ENCODE data around the gene ZNF358.

The ZNF358 gene

GRCh38 chr19:7552781-7553180 is 36.9 kb downstream of the ZNF358 start:
- peaks cover 4% of the 10 kb centered on the region; the same call in 1 of the 2 replicates for H3K36me3 ChIP-seq (ENCODE audit: insufficient read depth, low read length)

GRCh38 chr19:7554565-7554964 is 38.7 kb downstream of the ZNF358 start:
- no peak overlapping the region for H3K27ac ChIP-seq (ENCODE audit: low read depth, low read length)
- no peaks in the 10 kb centered on the region for H3K27me3 ChIP-seq (ENCODE audit: insufficient read depth, low read length)
- H3K36me3 ChIP-seq (ENCODE audit: insufficient read depth, low read length), result peaks cover 4% of the 10 kb centered on the region; the same call in 1 of the 2 replicates
- no peak overlapping the region for H2AFZ ChIP-seq (ENCODE audit: low read length, unreplicated experiment)
- no peaks in the 10 kb centered on the region for H3K79me2 ChIP-seq (ENCODE audit: control insufficient read depth, insufficient read depth, low read length, unreplicated experiment)
- no peaks in the 10 kb centered on the region for H3K4me1 ChIP-seq (ENCODE audit: control insufficient read depth, insufficient read depth, low read length, unreplicated experiment)
- H3K4me3 ChIP-seq (ENCODE audit: low read depth, low read length), result no peak overlapping the region

More at GRCh38 chr19:7552781-7553180, 36.9 kb downstream of the ZNF358 start:
- Histone ChIP-seq H3K79me2 (ENCODE audit: control insufficient read depth, insufficient read depth, low read length, unreplicated experiment) (no peaks in the 10 kb centered on the region), H2AFZ (ENCODE audit: low read length, unreplicated experiment) (no peak overlapping the region), H3K4me3 (ENCODE audit: low read depth, low read length) (no peak overlapping the region), H3K4me1 (ENCODE audit: control insufficient read depth, insufficient read depth, low read length, unreplicated experiment) (no peaks in the 10 kb centered on the region), H3K27me3 (ENCODE audit: insufficient read depth, low read length) (no peaks in the 10 kb centered on the region), H3K27ac (ENCODE audit: low read depth, low read length) (no peak overlapping the region)

- Histone ChIP-seq H3K79me2 (ENCODE audit: control insufficient read depth, insufficient read depth, low read length, unreplicated experiment) (no peaks in the 10 kb centered on the region), H3K4me1 (ENCODE audit: control insufficient read depth, insufficient read depth, low read length, unreplicated experiment) (no peaks in the 10 kb centered on the region), H3K27me3 (ENCODE audit: insufficient read depth, low read length) (no peaks in the 10 kb centered on the region), H3K27ac (ENCODE audit: low read depth, low read length) (no peak overlapping the region), H3K4me3 (ENCODE audit: low read depth, low read length) (no peak overlapping the region), H2AFZ (ENCODE audit: low read length, unreplicated experiment) (no peak overlapping the region), H3K36me3 (ENCODE audit: insufficient read depth, low read length) (peaks cover 4% of the 10 kb centered on the region; the same call in 1 of the 2 replicates)
Observed at GRCh38 chr19:7554990-7555864, 39.3 kb downstream of the ZNF358 start.

- Histone ChIP-seq H2AFZ (ENCODE audit: low read length, unreplicated experiment) (no peak overlapping the region), H3K27ac (ENCODE audit: low read depth, low read length) (no peak overlapping the region), H3K4me1 (ENCODE audit: control insufficient read depth, insufficient read depth, low read length, unreplicated experiment) (no peaks in the 10 kb centered on the region), H3K79me2 (ENCODE audit: control insufficient read depth, insufficient read depth, low read length, unreplicated experiment) (no peaks in the 10 kb centered on the region), H3K27me3 (ENCODE audit: insufficient read depth, low read length) (no peaks in the 10 kb centered on the region), H3K36me3 (ENCODE audit: insufficient read depth, low read length) (no peaks in the 10 kb centered on the region; the same call in 1 of the 2 replicates), H3K4me3 (ENCODE audit: low read depth, low read length) (no peak overlapping the region)
Observed at GRCh38 chr19:7556696-7557315, 40.9 kb downstream of the ZNF358 start.

- Histone ChIP-seq H3K4me1 (ENCODE audit: control insufficient read depth, insufficient read depth, low read length, unreplicated experiment) (no peaks in the 10 kb centered on the region), H3K36me3 (ENCODE audit: insufficient read depth, low read length) (no peaks in the 10 kb centered on the region; the same call in 1 of the 2 replicates)
Observed at GRCh38 chr19:7558667-7559066, 42.8 kb downstream of the ZNF358 start.

DNA sequence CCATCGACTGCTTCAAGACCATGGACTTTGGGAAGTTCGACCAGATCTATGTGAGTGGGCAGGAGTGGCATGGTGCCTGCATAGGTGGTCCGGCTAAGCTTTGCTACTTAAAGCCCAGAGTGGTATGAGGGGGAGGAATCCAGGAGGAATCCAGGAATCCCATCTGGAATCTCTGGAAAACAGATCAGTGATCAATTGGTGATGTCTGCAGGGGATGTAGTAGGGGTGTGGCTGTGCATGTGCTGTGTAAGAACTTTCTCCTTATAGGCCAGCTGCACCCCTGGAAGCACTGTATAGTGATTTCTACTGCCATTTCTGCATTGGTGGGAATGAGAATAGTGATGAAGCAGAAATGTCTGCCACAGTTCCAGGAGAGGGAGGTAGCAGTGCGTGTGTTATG is 43.2 kb downstream of the ZNF358 start:
- no peak overlapping the region for H2AFZ ChIP-seq (ENCODE audit: low read length, unreplicated experiment)
- no peaks in the 10 kb centered on the region for H3K4me1 ChIP-seq (ENCODE audit: control insufficient read depth, insufficient read depth, low read length, unreplicated experiment)
- no peak overlapping the region for H3K4me3 ChIP-seq (ENCODE audit: low read depth, low read length)
- no peaks in the 10 kb centered on the region for H3K27me3 ChIP-seq (ENCODE audit: insufficient read depth, low read length)
- no peaks in the 10 kb centered on the region for H3K79me2 ChIP-seq (ENCODE audit: control insufficient read depth, insufficient read depth, low read length, unreplicated experiment)
- H3K36me3 ChIP-seq (ENCODE audit: insufficient read depth, low read length), result no peaks in the 10 kb centered on the region; the same call in 1 of the 2 replicates
- no peak overlapping the region for H3K27ac ChIP-seq (ENCODE audit: low read depth, low read length)

More at GRCh38 chr19:7558667-7559066, 42.8 kb downstream of the ZNF358 start:
- Histone ChIP-seq H3K79me2 (ENCODE audit: control insufficient read depth, insufficient read depth, low read length, unreplicated experiment) (no peaks in the 10 kb centered on the region), H2AFZ (ENCODE audit: low read length, unreplicated experiment) (no peak overlapping the region), H3K27me3 (ENCODE audit: insufficient read depth, low read length) (no peaks in the 10 kb centered on the region), H3K4me3 (ENCODE audit: low read depth, low read length) (no peak overlapping the region), H3K27ac (ENCODE audit: low read depth, low read length) (no peak overlapping the region)

DNA sequence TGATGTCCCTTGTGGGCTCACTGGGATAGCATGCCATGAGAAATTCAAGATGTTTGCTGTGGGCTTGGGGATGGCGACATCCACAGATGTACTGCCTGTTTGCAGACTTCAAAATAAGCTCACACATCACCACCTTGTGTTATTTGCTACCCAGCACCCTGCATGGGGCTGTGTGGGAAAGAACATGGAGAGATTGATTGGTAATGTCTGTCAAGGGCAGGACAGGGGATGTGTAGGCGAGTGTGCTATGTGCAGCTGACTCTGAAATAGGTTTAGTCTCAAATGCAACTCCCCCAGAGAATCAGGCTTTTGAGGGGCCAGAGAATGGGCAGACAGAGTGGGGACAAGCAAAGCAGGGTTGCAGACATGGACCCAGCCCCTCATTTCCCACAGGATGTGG is 44.4 kb downstream of the ZNF358 start:
- no peak overlapping the region for H2AFZ ChIP-seq (ENCODE audit: low read length, unreplicated experiment)
- H3K36me3 ChIP-seq (ENCODE audit: insufficient read depth, low read length), result no peaks in the 10 kb centered on the region; the same call in 1 of the 2 replicates
- H3K4me3 ChIP-seq (ENCODE audit: low read depth, low read length), result no peak overlapping the region
- no peaks in the 10 kb centered on the region for H3K79me2 ChIP-seq (ENCODE audit: control insufficient read depth, insufficient read depth, low read length, unreplicated experiment)
- H3K27ac ChIP-seq (ENCODE audit: low read depth, low read length), result no peak overlapping the region
- no peaks in the 10 kb centered on the region for H3K27me3 ChIP-seq (ENCODE audit: insufficient read depth, low read length)
- no peaks in the 10 kb centered on the region for H3K4me1 ChIP-seq (ENCODE audit: control insufficient read depth, insufficient read depth, low read length, unreplicated experiment)

DNA sequence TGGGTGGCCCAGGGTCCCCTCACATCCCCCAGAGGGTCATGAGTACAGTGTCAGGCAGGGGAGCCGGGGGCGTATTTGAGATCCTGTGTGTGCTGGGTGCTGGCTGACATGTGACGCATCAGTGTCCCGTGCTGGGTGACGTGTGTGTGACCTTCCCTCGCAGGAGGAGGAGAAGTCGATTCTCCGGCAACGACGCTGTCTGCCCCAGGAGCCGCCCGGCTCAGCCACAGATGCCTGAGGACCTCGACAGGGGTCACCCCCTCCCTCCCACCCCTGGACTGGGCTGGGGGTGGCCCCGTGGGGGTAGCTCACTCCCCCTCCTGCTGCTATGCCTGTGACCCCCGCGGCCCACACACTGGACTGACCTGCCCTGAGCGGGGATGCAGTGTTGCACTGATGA is 45.4 kb downstream of the ZNF358 start:
- H2AFZ ChIP-seq (ENCODE audit: low read length, unreplicated experiment), result no peak overlapping the region
- no peaks in the 10 kb centered on the region for H3K79me2 ChIP-seq (ENCODE audit: control insufficient read depth, insufficient read depth, low read length, unreplicated experiment)
- H3K27me3 ChIP-seq (ENCODE audit: insufficient read depth, low read length), result no peaks in the 10 kb centered on the region
- no peaks in the 10 kb centered on the region; the same call in 1 of the 2 replicates for H3K36me3 ChIP-seq (ENCODE audit: insufficient read depth, low read length)
- H3K27ac ChIP-seq (ENCODE audit: low read depth, low read length), result no peak overlapping the region
- H3K4me3 ChIP-seq (ENCODE audit: low read depth, low read length), result no peak overlapping the region
- H3K4me1 ChIP-seq (ENCODE audit: control insufficient read depth, insufficient read depth, low read length, unreplicated experiment), result no peaks in the 10 kb centered on the region

GRCh38 chr19:7562646-7563393 is 46.9 kb downstream of the ZNF358 start:
- Histone ChIP-seq H3K79me2 (ENCODE audit: control insufficient read depth, insufficient read depth, low read length, unreplicated experiment) (no peaks in the 10 kb centered on the region), H2AFZ (ENCODE audit: low read length, unreplicated experiment) (no peak overlapping the region), H3K27ac (ENCODE audit: low read depth, low read length) (no peak overlapping the region), H3K4me3 (ENCODE audit: low read depth, low read length) (no peak overlapping the region), H3K36me3 (ENCODE audit: insufficient read depth, low read length) (no peaks in the 10 kb centered on the region; the same call in 1 of the 2 replicates), H3K4me1 (ENCODE audit: control insufficient read depth, insufficient read depth, low read length, unreplicated experiment) (no peaks in the 10 kb centered on the region), H3K27me3 (ENCODE audit: insufficient read depth, low read length) (no peaks in the 10 kb centered on the region)

DNA sequence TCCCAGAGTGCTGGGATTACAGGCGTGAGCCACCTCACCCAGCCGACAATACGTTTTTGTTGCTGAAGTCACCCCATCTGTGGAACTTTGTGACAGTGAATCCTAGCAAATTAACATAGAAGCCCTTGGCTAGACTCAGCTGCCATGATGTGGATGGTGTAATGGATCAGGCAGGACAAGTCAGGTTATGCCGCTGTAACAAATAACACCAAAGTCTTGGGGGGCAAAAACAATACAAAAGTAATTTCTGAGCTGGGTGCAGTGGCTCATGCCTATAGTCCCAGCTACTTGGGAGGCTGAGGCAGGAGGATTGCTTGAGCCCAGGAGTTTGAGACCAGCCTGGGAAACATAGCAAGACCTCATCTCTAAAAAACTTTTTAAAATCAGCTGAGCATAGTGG is 49.0 kb downstream of the ZNF358 start:
- Histone ChIP-seq H3K27me3 (ENCODE audit: insufficient read depth, low read length) (no peaks in the 10 kb centered on the region), H3K4me3 (ENCODE audit: low read depth, low read length) (no peak overlapping the region), H3K4me1 (ENCODE audit: control insufficient read depth, insufficient read depth, low read length, unreplicated experiment) (no peaks in the 10 kb centered on the region), H2AFZ (ENCODE audit: low read length, unreplicated experiment) (no peak overlapping the region), H3K27ac (ENCODE audit: low read depth, low read length) (no peak overlapping the region), H3K79me2 (ENCODE audit: control insufficient read depth, insufficient read depth, low read length, unreplicated experiment) (no peaks in the 10 kb centered on the region), H3K36me3 (ENCODE audit: insufficient read depth, low read length) (no peaks in the 10 kb centered on the region)
